Adipocyte (in vitro differentiated cells): ENCODE measurements around the gene PHACTR3.

Source experiments
- DNase-seq: peaks from one replicate; pipeline ENCODE4 v3.0.0-alpha.2; 2015; ENCODE audit warnings: low read depth
- H3K27me3 ChIP-seq: replicated peaks from 2 replicates; pipeline ENCODE4 v1.7.0; 2013; ENCODE audit warnings: mild to moderate bottlenecking, low read length, moderate library complexity; ENCODE audit not compliant: control insufficient read depth, insufficient read depth
- H3K36me3 ChIP-seq: 2 replicates; pipeline ENCODE4 v1.7.0; 2013; ENCODE audit warnings: low read length, mild to moderate bottlenecking, moderate library complexity; ENCODE audit not compliant: control insufficient read depth, insufficient read depth, severe bottlenecking
- H3K4me1 ChIP-seq: 2 replicates; pipeline ENCODE4 v1.7.0; 2013; ENCODE audit warnings: mild to moderate bottlenecking, low read length, moderate library complexity; ENCODE audit not compliant: control insufficient read depth, insufficient read depth
- H3K4me3 ChIP-seq: 2 replicates; pipeline ENCODE4 v1.7.0; 2013; ENCODE audit warnings: mild to moderate bottlenecking, low read length, moderate library complexity
- H3K9ac ChIP-seq: 2 replicates; pipeline ENCODE4 v1.7.0; 2013; ENCODE audit warnings: mild to moderate bottlenecking, low read length, moderate library complexity
- H3K9me3 ChIP-seq: 2 replicates; pipeline ENCODE4 v1.7.0; 2013; ENCODE audit warnings: mild to moderate bottlenecking, low read length, moderate library complexity; ENCODE audit not compliant: control insufficient read depth

Gene PHACTR3

DNA sequence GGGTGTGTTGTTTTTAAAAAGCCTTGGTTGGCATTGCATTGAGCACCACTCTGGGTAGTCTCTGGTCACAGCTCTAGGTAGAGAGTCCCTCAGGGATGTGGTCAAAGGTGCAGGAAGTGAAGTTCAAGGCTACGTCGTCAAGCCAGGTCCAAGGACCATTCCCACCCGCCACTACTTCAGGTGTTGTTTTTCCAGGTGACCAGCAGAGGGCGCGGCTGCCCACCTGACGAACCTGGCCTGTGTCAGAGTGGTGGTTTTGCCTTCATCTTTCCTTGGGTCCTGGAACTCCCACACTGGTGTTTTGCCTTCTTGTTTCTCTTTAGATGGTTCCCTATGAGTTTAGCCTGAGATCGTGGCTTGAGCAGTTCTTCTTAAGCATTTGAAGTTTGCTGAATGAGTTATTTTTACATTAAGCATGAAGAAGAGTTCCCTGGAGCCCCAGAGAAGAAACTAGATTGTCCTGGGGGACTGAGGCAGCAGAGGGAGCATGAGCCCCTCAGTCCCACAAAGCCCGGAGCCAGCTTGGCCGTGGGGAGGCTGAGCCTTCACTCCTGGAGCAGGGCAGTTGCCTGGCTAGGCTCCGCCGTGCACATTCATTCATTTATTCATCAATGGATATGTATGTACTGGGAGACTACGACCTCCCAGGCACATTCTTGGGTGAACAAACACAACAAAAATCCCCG lies 5.6 kb upstream of the PHACTR3 start:
- Histone ChIP-seq H3K4me3 (no peak overlapping the region), H3K27me3 (peaks cover 72% of the 10 kb centered on the region), H3K4me1 (peaks cover 7% of the 10 kb centered on the region), H3K36me3 (no peaks in the 10 kb centered on the region), H3K9me3 (no peaks in the 10 kb centered on the region), H3K9ac (no peak overlapping the region)
- DNase-seq = peak; percentile 42

DNA sequence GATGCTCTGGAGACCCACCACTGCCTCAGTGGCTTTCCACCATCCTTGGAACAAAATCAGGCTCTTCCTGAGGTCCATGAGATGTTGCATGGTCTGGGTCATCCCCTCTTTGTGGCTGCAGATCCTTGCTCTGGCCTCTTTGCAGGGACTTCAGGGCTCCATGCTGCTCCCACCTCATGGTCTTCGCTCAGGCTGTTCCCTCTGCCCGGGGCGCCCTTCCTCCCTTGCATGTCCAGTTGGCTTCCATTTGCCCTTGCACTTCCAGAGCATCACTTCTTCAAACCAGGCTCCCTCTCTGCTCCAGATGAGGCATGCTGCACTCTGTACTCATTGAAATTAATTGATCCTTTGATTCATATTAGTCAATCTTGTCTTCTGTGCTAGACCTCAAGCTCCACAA lies 4.4 kb upstream of the PHACTR3 start:
- Histone ChIP-seq H3K4me3 (no peak overlapping the region), H3K36me3 (no peaks in the 10 kb centered on the region), H3K9ac (no peak overlapping the region), H3K4me1 (peaks cover 7% of the 10 kb centered on the region), H3K27me3 (peaks cover 69% of the 10 kb centered on the region), H3K9me3 (no peaks in the 10 kb centered on the region)
- no peak for DNase-seq

DNA sequence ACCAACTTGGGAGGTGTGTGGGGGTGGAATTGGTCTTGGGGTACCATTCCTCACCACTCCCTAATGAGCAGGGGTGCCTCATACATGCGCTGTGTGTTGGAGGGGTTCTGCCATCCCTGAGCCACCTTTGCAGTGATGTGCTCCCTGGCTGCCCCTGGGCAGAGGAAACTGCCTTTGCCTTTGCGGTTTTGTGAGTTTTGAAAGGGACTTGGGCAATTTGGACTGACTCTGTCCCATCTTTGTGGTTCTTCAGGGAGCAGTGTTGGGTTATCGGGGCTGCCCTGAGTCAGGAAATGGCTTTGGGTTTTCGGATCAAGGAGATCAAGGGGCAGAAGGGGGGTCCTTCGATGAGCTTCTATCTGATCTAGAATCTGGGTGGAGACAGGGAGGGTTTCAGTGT lies 3.9 kb upstream of the PHACTR3 start:
- peaks cover 7% of the 10 kb centered on the region for H3K4me1 ChIP-seq
- no peak overlapping the region for H3K9ac ChIP-seq
- peaks cover 69% of the 10 kb centered on the region for H3K27me3 ChIP-seq
- no peak overlapping the region for H3K4me3 ChIP-seq
- H3K9me3 ChIP-seq = no peaks in the 10 kb centered on the region
- no peaks in the 10 kb centered on the region for H3K36me3 ChIP-seq
- no peak for DNase-seq

DNA sequence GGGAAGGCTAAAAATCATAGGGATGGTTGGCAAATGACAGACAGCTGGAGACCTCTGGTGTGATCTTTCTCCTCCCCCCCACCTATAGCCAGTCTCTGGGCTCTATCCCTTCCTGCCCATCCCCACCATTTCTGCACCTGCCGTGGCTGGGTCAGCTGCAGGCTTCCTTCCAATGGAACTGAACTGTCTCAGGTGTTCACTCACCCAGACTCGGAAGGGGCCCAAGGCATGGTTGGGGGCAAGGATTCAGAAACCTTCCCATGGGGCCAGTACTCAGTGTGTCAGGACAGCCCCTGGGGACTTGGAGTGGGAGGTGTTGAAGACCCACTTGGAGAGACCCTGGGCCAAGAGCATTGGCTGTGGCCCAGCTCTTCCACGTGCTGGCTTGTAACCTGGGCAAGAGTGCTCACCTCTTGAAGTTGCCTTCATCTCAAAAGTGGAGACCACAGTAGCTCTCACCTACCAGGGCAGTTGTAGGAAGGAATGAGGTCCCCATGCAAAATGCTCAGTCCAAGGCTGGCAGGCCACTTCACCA lies 1.7 kb upstream of the PHACTR3 start:
- no peaks in the 10 kb centered on the region for H3K36me3 ChIP-seq
- peaks cover 76% of the 10 kb centered on the region for H3K27me3 ChIP-seq
- no peak overlapping the region for H3K9ac ChIP-seq
- no peak for DNase-seq
- no peaks in the 10 kb centered on the region for H3K9me3 ChIP-seq
- peaks cover 7% of the 10 kb centered on the region for H3K4me1 ChIP-seq
- H3K4me3 ChIP-seq = no peak overlapping the region

- H3K9ac ChIP-seq = no peak overlapping the region
- H3K9me3 ChIP-seq = no peaks in the 10 kb centered on the region
- no peaks in the 10 kb centered on the region for H3K36me3 ChIP-seq
- peaks cover 75% of the 10 kb centered on the region for H3K27me3 ChIP-seq
- H3K4me3 ChIP-seq = no peak overlapping the region
- DNase-seq = no peak
- peaks cover 6% of the 10 kb centered on the region for H3K4me1 ChIP-seq
Observed at GRCh38 chr20:59603176-59603575, 1.2 kb upstream of the PHACTR3 start.

DNA sequence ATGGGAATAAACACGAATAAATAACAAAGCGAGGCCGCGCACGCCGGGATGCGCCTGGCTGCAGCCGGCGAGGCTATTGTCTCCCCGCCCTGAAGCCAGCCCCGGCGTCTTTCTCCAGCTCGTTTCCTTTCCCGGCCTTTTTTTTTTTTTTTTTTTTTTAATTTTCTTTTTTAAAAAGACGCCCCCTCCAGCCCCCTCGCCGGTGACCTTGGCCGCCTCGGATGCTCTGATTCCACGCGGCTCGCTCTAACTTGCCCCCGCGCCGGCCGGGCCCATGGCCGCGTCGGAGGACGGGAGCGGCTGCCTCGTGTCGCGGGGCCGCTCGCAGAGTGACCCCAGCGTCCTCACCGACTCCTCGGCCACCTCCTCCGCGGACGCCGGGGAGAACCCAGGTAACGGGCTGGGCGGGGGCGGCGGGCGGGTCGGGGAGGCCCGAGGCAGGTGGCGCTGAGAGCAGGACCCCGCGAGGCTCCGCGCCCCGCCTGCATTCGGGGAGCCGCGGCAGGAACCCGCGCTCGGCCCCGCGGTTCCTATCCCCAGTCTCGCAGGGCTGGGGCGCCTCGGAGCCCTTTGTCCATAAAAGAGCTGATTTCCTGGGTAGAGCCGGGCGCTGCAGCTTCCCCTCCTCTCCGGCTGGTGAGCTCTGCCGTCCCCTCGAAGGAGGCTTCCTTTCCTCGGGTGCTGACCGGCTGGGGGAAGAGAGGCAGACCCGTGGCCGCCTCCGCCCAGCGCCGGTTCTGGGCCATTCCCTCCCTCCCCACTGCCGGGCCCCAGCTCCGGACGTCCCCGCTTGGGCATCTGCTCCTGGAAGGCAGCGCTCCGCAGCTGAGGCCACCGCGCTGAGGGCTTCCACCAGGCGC lies 631 bp downstream of the PHACTR3 start:
- Histone ChIP-seq H3K9ac (no peak overlapping the region), H3K27me3 (peaks cover 66% of the 10 kb centered on the region), H3K4me1 (no peaks in the 10 kb centered on the region), H3K4me3 (no peak overlapping the region), H3K9me3 (no peaks in the 10 kb centered on the region), H3K36me3 (no peaks in the 10 kb centered on the region)
- peak; percentile 9 for DNase-seq

GRCh38 chr20:59605601-59606364 lies 1.4 kb downstream of the PHACTR3 start:
- H3K4me3 ChIP-seq = no peak overlapping the region
- H3K36me3 ChIP-seq = no peaks in the 10 kb centered on the region
- H3K27me3 ChIP-seq = peaks cover 61% of the 10 kb centered on the region
- H3K4me1 ChIP-seq = no peaks in the 10 kb centered on the region
- no peaks in the 10 kb centered on the region for H3K9me3 ChIP-seq
- no peak overlapping the region for H3K9ac ChIP-seq
- DNase-seq = no peak

- no peak overlapping the region for H3K9ac ChIP-seq
- H3K9me3 ChIP-seq = no peaks in the 10 kb centered on the region
- H3K4me3 ChIP-seq = no peak overlapping the region
- H3K36me3 ChIP-seq = no peaks in the 10 kb centered on the region
- H3K27me3 ChIP-seq = peaks cover 55% of the 10 kb centered on the region
- no peak for DNase-seq
- no peaks in the 10 kb centered on the region for H3K4me1 ChIP-seq
Observed at GRCh38 chr20:59606566-59606965, 2.2 kb downstream of the PHACTR3 start.

GRCh38 chr20:59608396-59608795 lies 4.1 kb downstream of the PHACTR3 start:
- Histone ChIP-seq H3K4me1 (no peaks in the 10 kb centered on the region), H3K9me3 (no peaks in the 10 kb centered on the region), H3K27me3 (peaks cover 45% of the 10 kb centered on the region), H3K9ac (no peak overlapping the region), H3K36me3 (no peaks in the 10 kb centered on the region), H3K4me3 (no peak overlapping the region)
- DNase-seq = no peak

GRCh38 chr20:59608871-59609270 lies 4.5 kb downstream of the PHACTR3 start:
- peaks cover 41% of the 10 kb centered on the region for H3K27me3 ChIP-seq
- no peak for DNase-seq
- H3K4me1 ChIP-seq = no peaks in the 10 kb centered on the region
- no peaks in the 10 kb centered on the region for H3K9me3 ChIP-seq
- H3K9ac ChIP-seq = no peak overlapping the region
- H3K4me3 ChIP-seq = no peak overlapping the region
- no peaks in the 10 kb centered on the region for H3K36me3 ChIP-seq

DNA sequence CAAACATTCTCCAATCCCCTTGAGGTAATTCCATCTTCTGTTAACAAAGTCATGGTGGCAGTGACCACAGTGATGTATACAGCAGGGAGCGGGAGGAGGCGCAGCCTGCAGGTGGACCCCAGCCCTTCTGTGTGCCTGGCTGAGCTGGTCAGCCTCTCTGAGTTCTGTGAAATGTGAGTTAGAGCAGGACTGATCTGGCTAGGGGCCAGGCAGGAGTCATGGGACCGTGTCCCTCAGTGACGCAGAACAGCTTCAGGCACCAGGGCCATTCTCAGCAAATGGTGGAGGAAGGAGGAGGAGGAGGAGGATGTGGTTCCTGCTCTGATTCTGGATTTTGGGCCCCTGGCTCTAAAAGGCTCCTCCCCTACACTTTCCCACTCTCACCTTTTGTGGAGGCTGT lies 6.9 kb downstream of the PHACTR3 start:
- H3K4me3 ChIP-seq = no peak overlapping the region
- no peak for DNase-seq
- H3K4me1 ChIP-seq = no peaks in the 10 kb centered on the region
- H3K9ac ChIP-seq = no peak overlapping the region
- H3K27me3 ChIP-seq = peaks cover 45% of the 10 kb centered on the region
- H3K36me3 ChIP-seq = no peaks in the 10 kb centered on the region
- no peaks in the 10 kb centered on the region for H3K9me3 ChIP-seq
